BE2C (cell line): ENCODE results near the gene MCC.

Experiments used
- DNase-seq: peaks from one replicate; pipeline ENCODE4 v3.0.0-alpha.2; 2020
- H3K27me3 ChIP-seq: fragments of 250-450 bp; sonication (Bioruptor Pico); 2 replicates; pipeline ENCODE4 v1.5.1; 2020; ENCODE audit warnings: mild to moderate bottlenecking
- H3K36me3 ChIP-seq: fragments of 250-450 bp; sonication (Bioruptor Pico); 2 replicates; pipeline ENCODE4 v1.5.1; 2020; ENCODE audit warnings: mild to moderate bottlenecking
- H3K4me1 ChIP-seq: fragments of 250-450 bp; sonication (Bioruptor Pico); 2 replicates; pipeline ENCODE4 v1.5.1; 2020
- H3K4me3 ChIP-seq: 2 replicates; pipeline ENCODE4 v1.5.1; 2011; ENCODE audit warnings: low read depth, low read length
- H3K9me3 ChIP-seq: fragments of 250-450 bp; sonication (Bioruptor Pico); 2 replicates; pipeline ENCODE4 v1.5.1; 2020
- CTCF ChIP-seq: IDR thresholded peaks from 2 replicates; pipeline ENCODE4 v1.5.1; 2012; ENCODE audit warnings: mild to moderate bottlenecking, low read depth, low read length

MCC gene

GRCh38 chr5:112974901-112975300, 513.4 kb downstream of the MCC start:
- H3K27me3 ChIP-seq: no peaks in the 10 kb centered on the region
- DNase-seq: no peak
- TF ChIP-seq CTCF: no peak
- H3K4me3 ChIP-seq: no peak overlapping the region
- no peaks in the 10 kb centered on the region for H3K9me3 ChIP-seq
- no peaks in the 10 kb centered on the region for H3K36me3 ChIP-seq
- H3K4me1 ChIP-seq: peaks cover 3% of the 10 kb centered on the region

- TF ChIP-seq CTCF: no peak
- Histone ChIP-seq H3K27me3 (no peaks in the 10 kb centered on the region), H3K4me1 (no peaks in the 10 kb centered on the region; the same call in 1 of the 2 replicates), H3K9me3 (no peaks in the 10 kb centered on the region), H3K36me3 (no peaks in the 10 kb centered on the region), H3K4me3 (no peak overlapping the region)
- no peak for DNase-seq
These were observed 514.3 kb downstream of the MCC start for GRCh38 chr5:112973904-112974303.

GRCh38 chr5:112973036-112973435, 515.2 kb downstream of the MCC start:
- DNase-seq: no peak
- Histone ChIP-seq H3K36me3 (no peaks in the 10 kb centered on the region), H3K4me3 (no peak overlapping the region), H3K27me3 (no peaks in the 10 kb centered on the region), H3K4me1 (no peaks in the 10 kb centered on the region; the same call in 1 of the 2 replicates), H3K9me3 (no peaks in the 10 kb centered on the region)
- TF ChIP-seq CTCF: no peak
